SK-N-SH treated with all-trans-retinoic acid at 6 μM for 48 hours (cell line): Measurements from ENCODE around the gene PCDH9.

ENCODE experiments used
- ARNTL ChIP-seq: fragments of 450-650 bp; formaldehyde crosslinking; IDR thresholded peaks from 2 replicates; pipeline ENCODE4 v1.5.0; 2020; ENCODE audit warnings: low read depth, mild to moderate bottlenecking, moderate library complexity, borderline replicate concordance
- CSRNP3 ChIP-seq: fragments of 250-450 bp; sonication (Bioruptor Pico); IDR thresholded peaks from 2 replicates; pipeline ENCODE4 v1.5.1; 2021; ENCODE audit warnings: mild to moderate bottlenecking, moderate library complexity
- PATZ1 ChIP-seq: fragments of 250-450 bp; sonication (Bioruptor Pico); IDR thresholded peaks from 2 replicates; pipeline ENCODE4 v1.8.0; 2020; ENCODE audit warnings: mild to moderate bottlenecking, moderate library complexity, borderline replicate concordance
- PPARA ChIP-seq: fragments of 250-450 bp; sonication (Bioruptor Pico); IDR thresholded peaks from 2 replicates; pipeline ENCODE4 v1.5.0; 2020; ENCODE audit warnings: mild to moderate bottlenecking, borderline replicate concordance

GRCh38 chr13:67076378-67076777 lies 153.8 kb downstream of the PCDH9 start:
- TF ChIP-seq PPARA = no peak
- no peak for TF ChIP-seq PATZ1 (CRISPR knock-in tag)
- no peak for TF ChIP-seq ARNTL (CRISPR knock-in tag)
- TF ChIP-seq CSRNP3 (CRISPR knock-in tag) = no peak
